Endothelial cell of umbilical vein (primary cell): ENCODE data around the gene LPIN1. TPM values are rescaled to one million over a fixed set of nuclear protein-coding genes. Genes with fewer than 3 reads are reported as not detected.

ENCODE experiments used
- BruUV-seq: library from RNA; stranded (reverse); fragments of 400-500 nt; replicated peaks from 2 replicates; lab custom pipeline; 2021; lab: Mats Ljungman, UMichigan
- CTCF ChIA-PET: fragments of 300-600, 350-600 bp; sonication (Branson Sonifier 250); formaldehyde crosslinking; loops from one replicate; lab custom pipeline; 2021; ENCODE audit warnings: antibody characterized with exemption, inconsistent platforms; lab: Charles Lee
- POLR2A ChIA-PET: fragments of 300-600, 350-600 bp; sonication (Branson Sonifier 250); formaldehyde crosslinking; loops from one replicate; lab custom pipeline; 2021; ENCODE audit warnings: antibody characterized with exemption, inconsistent platforms; lab: Charles Lee
- DNase-seq: peaks from one replicate; pipeline ENCODE4 v3.0.0-alpha.2; 2011; ENCODE audit warnings: low read depth, low spot score
- FAIRE-seq: peaks from 2 replicates; lab custom pipeline; 2011; peaks lifted over from hg19 to GRCh38; lab: Jason Lieb, UNC
- H2AFZ ChIP-seq: 2 replicates; pipeline ENCODE4 v1.6.0; 2012; ENCODE audit warnings: low read depth, low read length, control low read depth, inconsistent platforms
- H3K27ac ChIP-seq: 2 replicates; pipeline ENCODE4 v1.5.1; 2011; ENCODE audit warnings: low read depth, mild to moderate bottlenecking, control low read depth, low read length, moderate library complexity; ENCODE audit not compliant: insufficient read depth
- H3K27me3 ChIP-seq, 2 experiments: 2 replicates each; pipeline versions ENCODE4 v1.6.0 to v1.6.1; 2011; ENCODE audit warnings: low read length in 2 of 2, mixed read lengths in 1 of 2; ENCODE audit not compliant: control insufficient read depth in 2 of 2, insufficient read depth in 2 of 2
- H3K36me3 ChIP-seq, 2 experiments: 2 replicates in 1 of 2; 3 replicates in 1 of 2; pipeline ENCODE4 v1.5.1; 2011; ENCODE audit warnings: low read length in 2 of 2, mild to moderate bottlenecking in 1 of 2, moderate library complexity in 1 of 2; ENCODE audit not compliant: control insufficient read depth in 2 of 2, insufficient read depth in 2 of 2; ENCODE audit errors: extremely low read depth in 1 of 2
- H3K4me1 ChIP-seq: 3 replicates; pipeline ENCODE4 v1.5.1; 2011; ENCODE audit warnings: mild to moderate bottlenecking, low read length; ENCODE audit not compliant: control insufficient read depth, insufficient read depth; ENCODE audit errors: extremely low read depth
- H3K4me2 ChIP-seq: 2 replicates; pipeline ENCODE4 v1.6.1; 2011; ENCODE audit warnings: low read length, control low read depth, mixed read lengths; ENCODE audit not compliant: insufficient read depth
- H3K4me3 ChIP-seq, 3 experiments: fragments of 200-600 bp in 1 of 3; sonication (generic), shearing (Covaris generic) in 1 of 3; replicated peaks in 1 of 3; 2 replicates each; pipeline ENCODE4 v1.5.1; 2011 to 2016; ENCODE audit warnings: control low read depth in 3 of 3, low read length in 3 of 3, mild to moderate bottlenecking in 2 of 3, inconsistent platforms in 1 of 3, low read depth in 1 of 3, moderate library complexity in 1 of 3; ENCODE audit not compliant: insufficient read depth in 1 of 3
- H3K79me2 ChIP-seq: 2 replicates; pipeline ENCODE4 v1.6.0; 2012; ENCODE audit warnings: low read length, inconsistent platforms; ENCODE audit not compliant: control insufficient read depth, insufficient read depth
- H3K9ac ChIP-seq: replicated peaks from 2 replicates; pipeline ENCODE3; 2011; ENCODE audit warnings: low read length, control low read depth; ENCODE audit not compliant: insufficient read depth; ENCODE audit errors: extremely low read depth
- H3K9me1 ChIP-seq: replicated peaks from 3 replicates; pipeline ENCODE4 v1.6.0; 2011; ENCODE audit warnings: mild to moderate bottlenecking, low read length; ENCODE audit not compliant: control insufficient read depth, insufficient read depth; ENCODE audit errors: extremely low read depth
- H3K9me3 ChIP-seq: replicated peaks from 2 replicates; pipeline ENCODE4 v1.5.1; 2012; ENCODE audit warnings: low read length, inconsistent platforms; ENCODE audit not compliant: control insufficient read depth, insufficient read depth
- H4K20me1 ChIP-seq: replicated peaks from 2 replicates; pipeline ENCODE3; 2011; ENCODE audit warnings: mild to moderate bottlenecking, low read length; ENCODE audit not compliant: control insufficient read depth, insufficient read depth; ENCODE audit errors: extremely low read depth
- EZH2 ChIP-seq: IDR thresholded peaks from 2 replicates; pipeline ENCODE4 v1.6.1; 2012; ENCODE audit warnings: borderline replicate concordance, low read depth, mild to moderate bottlenecking, moderate library complexity, low read length, inconsistent platforms; ENCODE audit not compliant: severe bottlenecking
- FOS ChIP-seq: IDR thresholded peaks from 2 replicates; pipeline ENCODE4 v1.6.1; 2011; ENCODE audit warnings: mild to moderate bottlenecking, low read length, moderate library complexity, borderline replicate concordance; ENCODE audit not compliant: insufficient read depth
- JUN ChIP-seq: IDR thresholded peaks from 2 replicates; pipeline ENCODE4 v1.6.1; 2011; ENCODE audit warnings: borderline replicate concordance, low read depth; ENCODE audit not compliant: insufficient read length, insufficient read depth
- POLR2A ChIP-seq: IDR thresholded peaks from 2 replicates; pipeline ENCODE4 v1.6.1; 2012; ENCODE audit warnings: low read depth, mild to moderate bottlenecking, control low read depth, low read length
- POLR2AphosphoS5 ChIP-seq: IDR thresholded peaks from 2 replicates; pipeline ENCODE4 v1.6.1; 2012; ENCODE audit warnings: low read depth, mild to moderate bottlenecking, control low read depth, low read length, moderate library complexity; ENCODE audit not compliant: insufficient read depth
- dilution Hi-C: fragments of 300-500 bp; cut with MboI; formaldehyde crosslinking; loops from one replicate; pipeline ENCODE4 v1.15.0; 2019; ENCODE audit warnings: low sequenced_read_pairs; ENCODE audit not compliant: extremely low pct_ligation_motif_present
- intact Hi-C: fragments of 100-400 bp; cut with micrococcal nuclease; formaldehyde crosslinking; loops from one replicate; pipeline ENCODE4 v1.10.0; 2022
- polyA plus RNA-seq, 4 experiments: library from polyadenylated mRNA; depleted of rRNA in 3 of 4; stranded (reverse) in 3 of 4; unstranded in 1 of 4; fragments of >200 nt; gene quantifications; 2 replicates each; pipeline versions ENCODE4 v1.2.1 to v1.2.3, GENCODE V29; 2011 to 2012; ENCODE audit warnings: missing spikeins in 1 of 4
- total RNA-seq: library from RNA; stranded (reverse); gene quantifications from 2 replicates; pipeline ENCODE4 v1.2.3, GENCODE V29; 2021
- TF ChIP-seq, protein P1 (sequence below), 2 donors: IDR thresholded peaks; 1 replicate in 1 of 2; 2 replicates in 1 of 2; pipeline ENCODE4 v1.5.1; 2011; ENCODE audit warnings: low read length in 2 of 2, mild to moderate bottlenecking in 2 of 2, moderate library complexity in 2 of 2, control low read depth in 1 of 2, inconsistent platforms in 1 of 2, low read depth in 1 of 2; ENCODE audit not compliant: insufficient read depth in 1 of 2; ENCODE audit errors: extremely low read depth in 1 of 2
- TF ChIP-seq, protein P2 (sequence below): IDR thresholded peaks from 2 replicates; pipeline ENCODE4 v1.6.1; 2011; ENCODE audit not compliant: insufficient read depth, insufficient read length

The LPIN1 gene
- total and polyA plus RNA-seq, 2 donors (not counting 3 experiments of a cell fraction or from before 2014, with no cell fraction given), result 26.6 to 80.4 TPM

DNA sequence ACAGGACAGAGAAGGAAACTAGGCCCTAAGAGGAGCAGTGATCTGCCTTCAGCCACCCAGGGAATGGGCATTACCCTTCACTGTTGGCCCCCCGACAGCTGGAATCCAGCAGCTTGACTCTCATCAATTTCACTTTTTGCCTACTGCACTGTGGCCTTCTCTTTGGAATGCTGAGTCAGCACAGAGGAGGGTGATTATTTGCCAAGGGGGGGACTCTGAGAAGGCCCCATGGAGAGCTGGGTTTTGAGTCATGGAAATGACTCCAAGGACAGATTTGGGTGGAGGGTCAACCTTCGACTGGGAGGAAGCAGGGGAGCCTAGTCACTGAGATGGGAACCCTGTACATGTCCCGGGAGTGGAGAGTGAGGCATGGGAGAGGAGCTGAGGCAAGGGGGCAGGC is 38.3 kb upstream of the LPIN1 start:
- no peaks in the 10 kb centered on the region for H3K9me1 ChIP-seq
- no TSS peak for BruUV-seq
- dilution Hi-C loops (no loop called here), intact Hi-C loops (no loop called here)
- TF ChIP-seq POLR2AphosphoS5, result no peak
- TF ChIP-seq, protein P1, sequence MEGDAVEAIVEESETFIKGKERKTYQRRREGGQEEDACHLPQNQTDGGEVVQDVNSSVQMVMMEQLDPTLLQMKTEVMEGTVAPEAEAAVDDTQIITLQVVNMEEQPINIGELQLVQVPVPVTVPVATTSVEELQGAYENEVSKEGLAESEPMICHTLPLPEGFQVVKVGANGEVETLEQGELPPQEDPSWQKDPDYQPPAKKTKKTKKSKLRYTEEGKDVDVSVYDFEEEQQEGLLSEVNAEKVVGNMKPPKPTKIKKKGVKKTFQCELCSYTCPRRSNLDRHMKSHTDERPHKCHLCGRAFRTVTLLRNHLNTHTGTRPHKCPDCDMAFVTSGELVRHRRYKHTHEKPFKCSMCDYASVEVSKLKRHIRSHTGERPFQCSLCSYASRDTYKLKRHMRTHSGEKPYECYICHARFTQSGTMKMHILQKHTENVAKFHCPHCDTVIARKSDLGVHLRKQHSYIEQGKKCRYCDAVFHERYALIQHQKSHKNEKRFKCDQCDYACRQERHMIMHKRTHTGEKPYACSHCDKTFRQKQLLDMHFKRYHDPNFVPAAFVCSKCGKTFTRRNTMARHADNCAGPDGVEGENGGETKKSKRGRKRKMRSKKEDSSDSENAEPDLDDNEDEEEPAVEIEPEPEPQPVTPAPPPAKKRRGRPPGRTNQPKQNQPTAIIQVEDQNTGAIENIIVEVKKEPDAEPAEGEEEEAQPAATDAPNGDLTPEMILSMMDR (IDR thresholded peaks at IDR 0.05; ENCODE audit: extremely low read depth in 1 of 2, insufficient read depth in 1 of 2, low read depth in 1 of 2, low read length in 2 of 2), result no peak
- TF ChIP-seq, protein P2, sequence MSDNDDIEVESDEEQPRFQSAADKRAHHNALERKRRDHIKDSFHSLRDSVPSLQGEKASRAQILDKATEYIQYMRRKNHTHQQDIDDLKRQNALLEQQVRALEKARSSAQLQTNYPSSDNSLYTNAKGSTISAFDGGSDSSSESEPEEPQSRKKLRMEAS, result no peak
- H3K9me3 ChIP-seq, result no peaks in the 10 kb centered on the region
- no peak overlapping the region for H2AFZ ChIP-seq
- ChIA-PET POLR2A (no interaction called here), CTCF (interaction anchor here (1.1 to 2.2 kb wide), 3 partner anchors 8 to 15 kb away, joined by 3 to 8 read pairs (median 3); no protein-coding TSS in a partner anchor)
- H3K4me1 ChIP-seq, result peaks cover 4% of the 10 kb centered on the region
- H3K9ac ChIP-seq, result no peak overlapping the region
- H3K27me3 ChIP-seq, result no peaks in the 10 kb centered on the region
- H3K4me2 ChIP-seq, result no peak overlapping the region
- H3K36me3 ChIP-seq, result no peaks in the 10 kb centered on the region
- FAIRE-seq, result no peak
- H4K20me1 ChIP-seq, result no peaks in the 10 kb centered on the region
- H3K79me2 ChIP-seq, result no peaks in the 10 kb centered on the region
- no peak overlapping the region for H3K4me3 ChIP-seq
- no peak overlapping the region for H3K27ac ChIP-seq
- DNase-seq, result no peak

DNA sequence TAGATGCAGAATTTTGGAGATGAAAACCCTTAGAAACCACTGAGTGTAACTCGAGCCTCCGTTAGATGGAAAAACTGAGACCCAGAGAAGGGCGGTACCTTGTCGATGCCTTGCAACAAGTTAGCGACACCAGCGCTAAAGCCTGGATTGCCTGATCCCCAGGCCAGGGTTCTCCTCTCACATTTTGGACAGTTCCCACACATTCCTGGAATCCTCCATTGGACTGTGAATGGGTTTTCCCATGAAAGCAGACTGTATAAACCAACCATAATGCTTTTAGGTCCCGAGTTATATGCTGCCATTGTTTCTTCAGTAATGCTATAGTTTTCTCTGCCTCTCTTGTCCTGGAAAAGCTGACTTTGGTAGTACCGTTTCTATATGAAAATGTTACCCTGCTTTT is 37.1 kb upstream of the LPIN1 start:
- Histone ChIP-seq H4K20me1 (no peaks in the 10 kb centered on the region), H3K27me3 (no peaks in the 10 kb centered on the region), H3K36me3 (no peaks in the 10 kb centered on the region), H3K9ac (no peak overlapping the region), H3K4me2 (no peak overlapping the region), H2AFZ (no peak overlapping the region), H3K4me1 (peaks cover 4% of the 10 kb centered on the region), H3K27ac (no peak overlapping the region), H3K9me1 (no peaks in the 10 kb centered on the region), H3K9me3 (no peaks in the 10 kb centered on the region), H3K4me3 (no peak overlapping the region), H3K79me2 (no peaks in the 10 kb centered on the region)
- DNase-seq (no peak), FAIRE-seq (no peak)
- POLR2A ChIA-PET, result no interaction called here
- no peak for TF ChIP-seq EZH2
- TF ChIP-seq, protein P1 (IDR thresholded peaks at IDR 0.05; ENCODE audit: extremely low read depth in 1 of 2, insufficient read depth in 1 of 2, low read depth in 1 of 2, low read length in 2 of 2), result no peak
- TF ChIP-seq FOS, result no peak
- no peak for TF ChIP-seq JUN
- TF ChIP-seq POLR2A, result no peak
- TF ChIP-seq POLR2AphosphoS5, result no peak
- CTCF ChIA-PET, result interaction anchor here (1.5 to 1.9 kb wide), 2 partner anchors 16 to 75 kb away, joined by 5 to 11 read pairs; no protein-coding TSS in a partner anchor
- no TSS peak for BruUV-seq
- intact Hi-C loops, result no loop called here
- dilution Hi-C loops, result no loop called here
